Caki2 (cell line): Measurements from ENCODE around the gene SOCS3. TPM values are rescaled to one million over a fixed set of nuclear protein-coding genes. Genes with fewer than 3 reads are reported as not detected.

ENCODE experiments used
- DNase-seq: peaks from one replicate; pipeline ENCODE4 v3.0.0-alpha.2; 2015; ENCODE audit warnings: low read depth
- in situ Hi-C: cut with HindIII; loops from 2 replicates; pipeline ENCODE4 v1.10.0; 2016; ENCODE audit warnings: low sequenced_read_pairs, low pct_unique_long_range_greater_than_20kb, mixed read lengths
- total RNA-seq: library from RNA; depleted of rRNA; stranded (reverse); fragments of >200 nt; shearing (Covaris generic); gene quantifications from 2 replicates; pipeline ENCODE4 v1.2.3, GENCODE V29; 2014; ENCODE audit warnings: low replicate concordance

SOCS3 gene
- total RNA-seq, 1 experiment from 2014 or later, result 28.9 TPM

DNA sequence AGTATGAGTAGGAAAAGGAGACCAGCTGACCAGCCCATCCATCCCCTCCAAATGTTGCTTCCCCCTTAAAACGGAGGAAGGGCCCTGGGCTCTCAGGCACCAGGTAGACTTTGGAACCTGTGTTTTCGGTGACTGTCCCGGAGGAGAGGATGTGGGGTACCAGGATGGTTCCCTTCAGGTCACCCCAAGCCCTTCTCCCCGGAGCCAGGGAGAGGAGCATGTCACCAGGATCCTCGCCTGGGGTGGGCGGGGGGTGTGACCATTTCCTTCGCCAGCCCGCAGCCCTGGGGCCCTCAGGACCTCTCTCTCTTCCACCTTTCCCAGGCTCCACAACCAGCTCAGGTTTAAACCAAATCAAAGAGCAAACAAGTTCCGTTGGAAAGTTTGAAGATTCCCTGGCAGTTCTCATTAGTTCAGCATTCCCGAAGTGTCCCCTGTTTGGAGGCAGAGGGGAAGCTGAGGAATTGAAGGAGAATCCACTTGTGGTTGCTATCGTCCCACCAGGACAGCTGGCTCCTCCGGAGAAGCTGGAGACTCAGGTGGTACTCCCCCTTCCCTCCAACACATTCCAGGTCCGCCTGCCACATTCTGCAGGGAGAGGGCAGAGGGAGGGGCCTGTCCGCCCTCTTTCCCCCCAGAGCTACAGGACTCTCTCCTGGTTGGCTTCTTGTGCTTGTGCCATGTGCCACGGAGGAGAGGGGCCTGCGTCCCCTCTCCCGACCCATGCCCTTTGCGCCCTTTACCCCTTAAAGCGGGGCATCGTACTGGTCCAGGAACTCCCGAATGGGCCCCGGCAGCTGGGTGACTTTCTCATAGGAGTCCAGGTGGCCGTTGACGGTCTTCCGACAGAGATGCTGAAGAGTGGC is 2.0 kb downstream of the SOCS3 start:
- DNase-seq, result no peak
- in situ Hi-C loops, result no loop called here

- in situ Hi-C loops, result no loop called here
- peak; percentile 74 for DNase-seq
These were observed 2.7 kb downstream of the SOCS3 start for GRCh38 chr17:78357177-78357586.

DNA sequence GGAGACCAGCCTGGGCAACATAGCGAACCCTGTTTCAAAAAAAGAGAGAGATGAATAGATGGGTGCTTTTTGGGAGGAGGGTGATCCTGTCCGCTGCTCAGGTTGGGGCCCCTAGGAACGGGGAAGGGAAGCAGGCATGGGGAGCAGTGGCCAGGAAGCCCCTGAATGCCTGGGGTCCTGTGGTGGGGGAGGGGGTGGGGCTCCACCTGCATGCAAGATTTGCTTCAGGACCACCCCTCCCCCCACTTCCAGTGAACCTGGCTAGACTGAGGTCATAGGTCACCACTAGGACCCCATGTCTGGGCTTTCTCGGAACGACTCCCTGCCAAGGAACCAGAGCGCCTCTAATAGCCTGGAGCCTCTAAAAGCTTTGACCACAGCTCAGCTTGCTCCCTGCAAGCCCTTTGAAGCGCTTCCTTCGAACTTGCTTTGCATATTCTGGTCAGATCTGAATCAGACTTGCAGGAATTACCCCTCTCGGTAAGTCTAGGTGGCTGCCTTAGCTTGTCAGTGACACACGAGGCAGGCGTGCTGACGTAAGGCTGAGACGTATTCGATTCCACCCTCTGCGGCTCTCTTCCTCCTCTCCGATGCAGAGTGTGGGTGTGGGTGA is 3.7 kb downstream of the SOCS3 start:
- in situ Hi-C loops, result no loop called here

GRCh38 chr17:78355701-78356100 is 4.2 kb downstream of the SOCS3 start:
- in situ Hi-C loops, result no loop called here
- DNase-seq, result no peak

More for the DNA sequence above, 3.7 kb downstream of the SOCS3 start:
- DNase-seq, result peak; percentile 84

- in situ Hi-C loops, result no loop called here
- no peak for DNase-seq
These were observed 4.7 kb downstream of the SOCS3 start for GRCh38 chr17:78355045-78355641.

- no peak for DNase-seq
- in situ Hi-C loops, result no loop called here
These were observed 6.0 kb downstream of the SOCS3 start for GRCh38 chr17:78353834-78354233.

DNA sequence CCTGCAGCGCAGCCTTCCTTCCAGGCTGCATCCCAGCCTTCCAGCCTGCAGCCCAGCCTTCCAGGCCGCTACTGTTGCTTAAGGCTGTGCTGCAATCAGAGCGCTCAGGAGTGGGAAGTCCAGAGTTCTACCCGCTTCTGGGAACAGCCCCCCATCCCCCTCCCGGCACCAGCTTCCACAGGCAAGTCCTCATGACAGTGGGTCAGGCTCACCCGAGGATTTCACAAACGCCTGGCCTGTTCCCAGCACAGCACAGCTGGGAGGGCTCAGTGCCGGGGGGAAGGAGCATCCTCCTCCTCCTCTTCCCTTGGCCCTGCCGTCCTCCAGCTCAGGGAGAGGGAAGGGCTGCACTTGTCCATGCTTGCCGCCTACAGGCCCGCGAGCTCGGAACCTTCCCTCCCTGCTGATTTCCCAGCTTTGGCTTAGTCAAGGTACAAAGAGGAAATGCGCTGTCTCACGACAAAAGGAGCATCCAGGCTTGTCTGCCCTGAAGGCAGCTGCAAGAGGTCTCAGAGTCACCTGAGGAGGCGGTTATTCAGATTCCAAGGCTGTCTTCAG is 8.3 kb downstream of the SOCS3 start:
- DNase-seq, result peak; percentile 86
- in situ Hi-C loops, result no loop called here

DNA sequence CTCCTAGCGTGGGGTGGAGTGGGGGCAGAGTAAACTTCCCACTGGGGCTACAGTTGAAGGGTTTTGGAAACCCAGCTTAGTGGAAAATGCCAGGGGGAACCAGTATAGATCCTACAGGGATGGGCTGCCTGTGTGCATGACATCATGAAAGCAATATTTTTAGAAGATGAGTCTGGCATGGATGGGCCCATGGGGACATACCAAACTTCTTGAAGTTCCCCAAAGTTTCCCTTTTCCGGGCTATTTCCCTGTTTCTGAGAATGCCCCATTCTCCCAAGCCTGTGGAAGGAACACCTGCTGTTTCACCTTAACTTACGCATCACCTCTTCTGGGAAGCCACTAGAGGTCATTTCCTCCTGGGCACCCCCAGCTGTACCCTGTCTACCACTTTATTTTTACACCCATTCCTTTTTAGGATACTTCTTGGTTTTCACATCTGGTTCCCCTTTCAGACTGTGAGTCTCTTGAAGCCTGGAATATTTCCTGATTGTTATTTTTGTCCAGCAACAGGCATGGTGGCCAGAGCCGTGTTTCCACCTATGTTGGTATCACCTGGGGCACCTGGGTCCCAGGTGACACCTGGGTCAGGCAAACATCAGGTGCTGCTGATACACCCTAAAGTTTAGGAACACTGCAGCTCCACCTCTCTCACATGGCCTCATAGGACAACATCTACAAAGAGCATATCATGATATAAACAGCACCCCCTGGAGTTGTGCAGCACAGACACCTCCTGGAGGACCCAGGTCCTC is 9.8 kb downstream of the SOCS3 start:
- DNase-seq, result no peak
- in situ Hi-C loops, result no loop called here

DNA sequence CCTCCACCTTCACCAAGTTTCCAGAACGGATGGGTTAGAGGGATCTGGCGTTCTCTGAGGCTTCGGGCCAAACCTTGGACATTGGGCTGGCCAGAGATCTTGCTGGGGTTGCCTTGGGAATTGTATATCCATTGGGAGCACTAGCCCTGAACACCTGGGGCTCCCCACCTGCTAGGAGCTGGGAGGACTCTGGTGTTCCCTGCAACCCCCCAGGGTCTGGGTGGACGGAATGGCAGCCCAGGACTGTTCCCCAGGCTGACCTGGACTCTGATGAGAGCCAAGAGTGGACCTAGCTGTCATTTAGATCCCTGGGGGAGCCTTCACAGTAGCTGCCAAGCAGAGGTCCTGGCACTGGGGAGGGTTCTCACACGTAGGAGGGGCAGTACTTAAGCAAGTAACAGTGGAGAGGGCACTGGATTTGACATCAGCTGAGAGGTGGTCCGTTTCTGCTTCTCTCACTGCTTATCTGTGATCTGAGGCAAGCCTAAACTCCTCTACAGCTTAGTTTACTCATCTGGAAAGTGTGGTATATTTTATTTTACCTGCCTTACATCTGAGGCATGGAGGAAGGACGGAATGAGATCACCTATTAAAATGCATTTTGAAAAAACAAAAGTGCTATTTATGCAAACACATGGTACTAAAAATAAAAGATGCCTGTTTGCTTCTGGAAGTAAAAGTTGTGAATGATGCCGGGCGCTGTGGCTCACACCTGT is 11.7 kb downstream of the SOCS3 start:
- no peak for DNase-seq
- in situ Hi-C loops, result no loop called here

DNA sequence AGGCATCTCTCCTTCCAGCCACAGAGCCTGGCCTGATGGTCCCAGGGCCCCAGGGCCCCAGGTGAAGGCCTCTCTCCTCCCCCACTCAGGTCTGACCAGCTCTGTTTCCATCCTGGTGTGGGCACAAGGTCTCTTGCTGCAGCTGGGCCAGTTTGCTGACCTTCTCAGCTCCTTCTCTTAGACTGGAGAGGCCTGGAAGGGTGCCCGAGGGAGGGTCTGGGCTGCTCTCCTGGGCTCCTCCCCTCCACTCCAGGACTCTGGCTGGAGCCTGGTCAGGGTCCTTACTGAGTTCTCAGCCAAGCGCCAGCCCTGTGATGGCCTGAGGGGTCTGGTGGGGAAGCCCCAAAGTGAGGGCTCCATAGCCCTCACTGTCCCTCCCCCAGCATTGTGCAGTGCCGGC is 12.4 kb downstream of the SOCS3 start:
- in situ Hi-C loops, result no loop called here
- DNase-seq, result no peak

DNA sequence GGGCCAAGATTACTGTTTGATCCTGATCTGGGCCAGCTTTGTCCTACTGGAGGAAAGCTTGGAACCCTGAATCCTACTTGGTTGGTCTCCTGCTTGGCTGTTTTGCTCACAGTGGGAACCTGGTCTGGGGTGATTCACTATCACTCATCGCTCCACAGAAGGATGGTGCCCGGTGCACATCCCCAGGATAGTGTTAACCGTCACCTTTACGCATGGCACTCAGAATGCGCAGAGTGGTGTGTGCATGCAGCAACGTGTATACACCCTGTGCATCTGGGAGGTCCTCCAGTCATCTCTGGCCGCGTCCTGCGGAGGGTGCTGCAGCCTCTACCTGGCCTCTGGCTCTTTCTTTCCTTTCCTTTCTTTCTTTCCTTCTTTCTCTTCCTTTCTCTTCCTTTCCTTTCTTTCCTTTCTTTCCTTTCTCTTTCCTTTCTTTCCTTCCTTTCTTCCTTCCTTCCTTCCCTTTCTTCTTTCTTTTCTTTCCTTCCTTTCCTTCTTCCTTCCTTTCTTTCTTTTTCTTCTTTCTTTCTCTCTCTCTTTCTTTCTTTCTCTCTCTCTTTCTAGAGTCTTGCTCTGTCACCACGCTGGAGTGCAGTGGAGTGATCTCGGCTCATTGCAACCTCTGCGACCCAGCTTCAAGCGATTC is 13.1 kb downstream of the SOCS3 start:
- in situ Hi-C loops, result no loop called here
- DNase-seq, result no peak

- in situ Hi-C loops, result no loop called here
- no peak for DNase-seq
These were observed 13.9 kb downstream of the SOCS3 start for GRCh38 chr17:78345791-78346494.

GRCh38 chr17:78345172-78345571 is 14.7 kb downstream of the SOCS3 start:
- DNase-seq, result no peak
- in situ Hi-C loops, result no loop called here

- DNase-seq, result no peak
- in situ Hi-C loops, result no loop called here
These were observed 15.2 kb downstream of the SOCS3 start for GRCh38 chr17:78344666-78345065.

DNA sequence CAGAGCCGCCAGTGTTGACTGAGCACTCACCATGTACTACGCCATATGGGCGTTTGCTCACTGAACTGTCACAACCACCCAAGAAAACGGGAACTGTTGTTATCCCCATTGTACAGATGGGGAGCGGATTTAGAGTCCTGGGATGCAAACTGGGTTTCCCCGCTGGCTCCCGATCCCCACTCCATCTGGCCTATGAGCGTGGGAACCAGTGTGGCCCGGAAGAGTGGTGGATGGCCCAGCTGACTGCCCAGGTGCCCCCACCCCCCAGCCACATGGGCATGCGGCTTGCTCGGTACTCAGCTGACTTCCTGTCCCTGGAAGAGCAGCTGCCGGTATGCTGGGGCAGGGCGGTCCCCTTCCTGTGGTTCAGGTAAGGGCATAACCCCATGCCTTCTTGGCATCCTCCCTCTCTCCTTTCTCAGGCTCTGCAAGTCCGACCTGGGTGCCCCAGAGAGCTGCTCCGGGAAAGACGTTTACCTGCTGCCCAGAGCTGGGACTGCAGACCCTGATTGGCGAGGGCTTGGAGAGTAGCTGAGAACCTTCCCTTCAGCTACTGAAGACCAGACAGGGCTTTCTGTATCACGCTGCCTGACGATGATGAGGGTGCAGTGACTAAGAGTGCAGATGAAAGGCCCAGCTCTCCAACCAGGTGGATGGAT is 16.2 kb downstream of the SOCS3 start:
- no peak for DNase-seq
- in situ Hi-C loops, result no loop called here

- DNase-seq, result no peak
- in situ Hi-C loops, result no loop called here
These were observed 16.7 kb downstream of the SOCS3 start for GRCh38 chr17:78343187-78343542.
